ENCODE measurements around the gene KCNB1.

GRCh38 chr20:49406666-49407065, 75.8 kb downstream of the KCNB1 start:
- TF ChIP-seq CTCF (conservative IDR thresholded peaks at IDR 0.05 in 1 of 2, IDR thresholded peaks at IDR 0.05 in 1 of 2; ENCODE audit: low read depth in 1 of 2, low read length in 2 of 2): no peak
- no peak for TF ChIP-seq EZH2 (IDR thresholded peaks at IDR 0.05; ENCODE audit: low read length, missing control alignments)

All from fibroblast of lung (primary cell).